Stimulated activated CD4-positive, alpha-beta T cell treated with anti-CD3 and anti-CD28 coated beads, TNF-alpha, amount 100 ng/mL, for 4 hours (primary cell): ENCODE results near the gene KCNIP1.

ENCODE experiments used
- DNase-seq, 3 experiments: peaks; one replicate each; pipeline ENCODE4 v3.0.0-alpha.2; 2020; ENCODE audit warnings: low read depth in 3 of 3

KCNIP1 gene

GRCh38 chr5:170628691-170629565 is 125.1 kb downstream of the KCNIP1 start:
- no peak for DNase-seq

- no peak for DNase-seq
Observed at GRCh38 chr5:170629566-170630175, 125.9 kb downstream of the KCNIP1 start.

GRCh38 chr5:170630226-170630625 is 126.4 kb downstream of the KCNIP1 start:
- DNase-seq, result no peak

GRCh38 chr5:170630711-170631141 is 126.9 kb downstream of the KCNIP1 start:
- no peak for DNase-seq

- no peak for DNase-seq
Observed at GRCh38 chr5:170631466-170632195, 127.8 kb downstream of the KCNIP1 start.

- DNase-seq, result no peak
Observed at GRCh38 chr5:170632266-170632984, 128.6 kb downstream of the KCNIP1 start.

GRCh38 chr5:170632985-170633234 is 129.1 kb downstream of the KCNIP1 start:
- DNase-seq, result peak; percentile 17 to 43 (median 34)

- no peak for DNase-seq
Observed at GRCh38 chr5:170633235-170634081, 129.6 kb downstream of the KCNIP1 start.

- no peak for DNase-seq
Observed at GRCh38 chr5:170634256-170634990, 130.6 kb downstream of the KCNIP1 start.

GRCh38 chr5:170635706-170636105 is 131.9 kb downstream of the KCNIP1 start:
- DNase-seq, result no peak

- no peak for DNase-seq
Observed at GRCh38 chr5:170636206-170636605, 132.4 kb downstream of the KCNIP1 start.

- no peak for DNase-seq
Observed at GRCh38 chr5:170636801-170637477, 133.1 kb downstream of the KCNIP1 start.

GRCh38 chr5:170638051-170638450 is 134.2 kb downstream of the KCNIP1 start:
- no peak for DNase-seq

- peak; percentile 10 to 39 (median 15) for DNase-seq
Observed at GRCh38 chr5:170638454-170639220, 134.8 kb downstream of the KCNIP1 start.

GRCh38 chr5:170639221-170639925 is 135.6 kb downstream of the KCNIP1 start:
- no peak for DNase-seq

GRCh38 chr5:170640731-170641588 is 137.1 kb downstream of the KCNIP1 start:
- DNase-seq, result no peak

GRCh38 chr5:170641589-170642031 is 137.8 kb downstream of the KCNIP1 start:
- no peak for DNase-seq
